SK-N-SH (cell line): ENCODE results near the gene CA12.

Source experiments
- EP300 ChIP-seq, 2 experiments: IDR thresholded peaks; 2 replicates each; pipeline versions ENCODE4 v1.4.0 to v1.6.1; 2012; ENCODE audit warnings: borderline replicate concordance in 1 of 2, low read depth in 1 of 2, low read length in 1 of 2
- EZH2phosphoT487 ChIP-seq: fragments of 200-600 bp; sonication (generic); IDR thresholded peaks from 2 replicates; pipeline ENCODE4 v1.6.1; 2017; ENCODE audit warnings: low read depth, mixed run types, mild to moderate bottlenecking, antibody characterized with exemption, moderate library complexity, borderline replicate concordance
- FOXJ3 ChIP-seq: sonication (generic); formaldehyde crosslinking; IDR thresholded peaks from 2 replicates; pipeline ENCODE4 v1.5.1; 2020; ENCODE audit warnings: mild to moderate bottlenecking, missing genetic modification reagents
- GABPA ChIP-seq: IDR thresholded peaks from 2 replicates; pipeline ENCODE4 v1.4.0; 2012; ENCODE audit warnings: low read depth, mild to moderate bottlenecking
- MXI1 ChIP-seq: IDR thresholded peaks from 2 replicates; pipeline ENCODE4 v1.6.1; 2012; ENCODE audit warnings: mild to moderate bottlenecking, low read depth, low read length, improper control_type of control experiment
- POLR2AphosphoS5 ChIP-seq: IDR thresholded peaks from 2 replicates; pipeline ENCODE4 v1.6.1; 2012; ENCODE audit warnings: low read depth, low read length
- RAD21 ChIP-seq: IDR thresholded peaks from 2 replicates; pipeline ENCODE4 v1.6.1; 2012; ENCODE audit warnings: mild to moderate bottlenecking, low read length
- RXRA ChIP-seq: IDR thresholded peaks from 2 replicates; pipeline ENCODE4 v1.4.0; 2012; ENCODE audit warnings: low read depth, mild to moderate bottlenecking, borderline replicate concordance
- TCF12 ChIP-seq: IDR thresholded peaks from 2 replicates; pipeline ENCODE4 v1.4.0; 2012
- TEAD4 ChIP-seq: IDR thresholded peaks from 2 replicates; pipeline ENCODE4 v1.4.0; 2012; ENCODE audit warnings: mild to moderate bottlenecking, borderline replicate concordance; ENCODE audit not compliant: insufficient read depth
- YY1 ChIP-seq: IDR thresholded peaks from 2 replicates; pipeline ENCODE4 v1.4.0; 2012; ENCODE audit warnings: low read depth, mild to moderate bottlenecking
- TF ChIP-seq, protein P1 (sequence below): IDR thresholded peaks from 2 replicates; pipeline ENCODE4 v1.6.1; 2012; ENCODE audit warnings: mild to moderate bottlenecking, low read depth, low read length, moderate library complexity
- TF ChIP-seq, protein P2 (sequence below): fragments of 200-600 bp; sonication (generic); IDR thresholded peaks from 2 replicates; pipeline ENCODE4 v1.6.1; 2017; ENCODE audit warnings: antibody characterized with exemption, mild to moderate bottlenecking, moderate library complexity
- TF ChIP-seq, protein P3 (sequence below): IDR thresholded peaks from 2 replicates; pipeline ENCODE4 v1.4.0; 2012; ENCODE audit warnings: low read depth

DNA sequence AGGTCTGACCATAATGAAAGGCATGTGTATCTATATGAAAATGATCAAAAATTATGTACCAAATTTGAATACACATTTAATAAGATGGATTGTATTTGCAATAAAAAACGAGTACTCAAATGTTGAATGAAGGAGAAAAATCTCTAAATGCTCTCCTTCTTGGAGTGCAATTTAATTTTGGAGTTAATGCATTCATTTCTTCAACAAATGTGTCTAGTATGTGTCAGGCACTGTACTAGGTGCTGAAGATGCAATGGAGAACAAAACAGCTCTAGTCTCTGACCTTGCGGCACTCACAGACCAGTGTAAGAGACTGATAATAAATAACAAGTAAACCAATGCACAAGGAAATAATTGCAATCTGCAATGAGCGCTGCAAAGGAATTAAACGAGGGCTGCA lies 28.8 kb downstream of the CA12 start:
- TF ChIP-seq EZH2phosphoT487 (no peak), MXI1 (no peak), FOXJ3 (CRISPR knock-in tag) (no peak), TCF12 (no peak), RAD21 (no peak), RXRA (no peak), YY1 (no peak), EP300 (IDR thresholded peaks at IDR 0.05; ENCODE audit: borderline replicate concordance in 1 of 2, low read depth in 1 of 2, low read length in 1 of 2) (no peak), TEAD4 (no peak), GABPA (no peak), POLR2AphosphoS5 (no peak)
- TF ChIP-seq, protein P1, sequence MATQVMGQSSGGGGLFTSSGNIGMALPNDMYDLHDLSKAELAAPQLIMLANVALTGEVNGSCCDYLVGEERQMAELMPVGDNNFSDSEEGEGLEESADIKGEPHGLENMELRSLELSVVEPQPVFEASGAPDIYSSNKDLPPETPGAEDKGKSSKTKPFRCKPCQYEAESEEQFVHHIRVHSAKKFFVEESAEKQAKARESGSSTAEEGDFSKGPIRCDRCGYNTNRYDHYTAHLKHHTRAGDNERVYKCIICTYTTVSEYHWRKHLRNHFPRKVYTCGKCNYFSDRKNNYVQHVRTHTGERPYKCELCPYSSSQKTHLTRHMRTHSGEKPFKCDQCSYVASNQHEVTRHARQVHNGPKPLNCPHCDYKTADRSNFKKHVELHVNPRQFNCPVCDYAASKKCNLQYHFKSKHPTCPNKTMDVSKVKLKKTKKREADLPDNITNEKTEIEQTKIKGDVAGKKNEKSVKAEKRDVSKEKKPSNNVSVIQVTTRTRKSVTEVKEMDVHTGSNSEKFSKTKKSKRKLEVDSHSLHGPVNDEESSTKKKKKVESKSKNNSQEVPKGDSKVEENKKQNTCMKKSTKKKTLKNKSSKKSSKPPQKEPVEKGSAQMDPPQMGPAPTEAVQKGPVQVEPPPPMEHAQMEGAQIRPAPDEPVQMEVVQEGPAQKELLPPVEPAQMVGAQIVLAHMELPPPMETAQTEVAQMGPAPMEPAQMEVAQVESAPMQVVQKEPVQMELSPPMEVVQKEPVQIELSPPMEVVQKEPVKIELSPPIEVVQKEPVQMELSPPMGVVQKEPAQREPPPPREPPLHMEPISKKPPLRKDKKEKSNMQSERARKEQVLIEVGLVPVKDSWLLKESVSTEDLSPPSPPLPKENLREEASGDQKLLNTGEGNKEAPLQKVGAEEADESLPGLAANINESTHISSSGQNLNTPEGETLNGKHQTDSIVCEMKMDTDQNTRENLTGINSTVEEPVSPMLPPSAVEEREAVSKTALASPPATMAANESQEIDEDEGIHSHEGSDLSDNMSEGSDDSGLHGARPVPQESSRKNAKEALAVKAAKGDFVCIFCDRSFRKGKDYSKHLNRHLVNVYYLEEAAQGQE: no peak
- TF ChIP-seq, protein P2, sequence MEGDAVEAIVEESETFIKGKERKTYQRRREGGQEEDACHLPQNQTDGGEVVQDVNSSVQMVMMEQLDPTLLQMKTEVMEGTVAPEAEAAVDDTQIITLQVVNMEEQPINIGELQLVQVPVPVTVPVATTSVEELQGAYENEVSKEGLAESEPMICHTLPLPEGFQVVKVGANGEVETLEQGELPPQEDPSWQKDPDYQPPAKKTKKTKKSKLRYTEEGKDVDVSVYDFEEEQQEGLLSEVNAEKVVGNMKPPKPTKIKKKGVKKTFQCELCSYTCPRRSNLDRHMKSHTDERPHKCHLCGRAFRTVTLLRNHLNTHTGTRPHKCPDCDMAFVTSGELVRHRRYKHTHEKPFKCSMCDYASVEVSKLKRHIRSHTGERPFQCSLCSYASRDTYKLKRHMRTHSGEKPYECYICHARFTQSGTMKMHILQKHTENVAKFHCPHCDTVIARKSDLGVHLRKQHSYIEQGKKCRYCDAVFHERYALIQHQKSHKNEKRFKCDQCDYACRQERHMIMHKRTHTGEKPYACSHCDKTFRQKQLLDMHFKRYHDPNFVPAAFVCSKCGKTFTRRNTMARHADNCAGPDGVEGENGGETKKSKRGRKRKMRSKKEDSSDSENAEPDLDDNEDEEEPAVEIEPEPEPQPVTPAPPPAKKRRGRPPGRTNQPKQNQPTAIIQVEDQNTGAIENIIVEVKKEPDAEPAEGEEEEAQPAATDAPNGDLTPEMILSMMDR: no peak
- TF ChIP-seq, protein P3, sequence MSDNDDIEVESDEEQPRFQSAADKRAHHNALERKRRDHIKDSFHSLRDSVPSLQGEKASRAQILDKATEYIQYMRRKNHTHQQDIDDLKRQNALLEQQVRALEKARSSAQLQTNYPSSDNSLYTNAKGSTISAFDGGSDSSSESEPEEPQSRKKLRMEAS: no peak
